GM21381 (cell line): Measurements from ENCODE around the gene PSME3.
A peak's percentile ranks its signal among the peaks of the same experiment; 100 is the strongest.

Source experiments
- ATAC-seq: cut with Tn5 transposase; IDR thresholded peaks from one replicate; pipeline ENCODE4 v1.9.1; 2021; ENCODE audit warnings: mild to moderate bottlenecking, moderate library complexity; ENCODE audit not compliant: unreplicated experiment

Gene PSME3, protein sequence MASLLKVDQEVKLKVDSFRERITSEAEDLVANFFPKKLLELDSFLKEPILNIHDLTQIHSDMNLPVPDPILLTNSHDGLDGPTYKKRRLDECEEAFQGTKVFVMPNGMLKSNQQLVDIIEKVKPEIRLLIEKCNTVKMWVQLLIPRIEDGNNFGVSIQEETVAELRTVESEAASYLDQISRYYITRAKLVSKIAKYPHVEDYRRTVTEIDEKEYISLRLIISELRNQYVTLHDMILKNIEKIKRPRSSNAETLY

DNA sequence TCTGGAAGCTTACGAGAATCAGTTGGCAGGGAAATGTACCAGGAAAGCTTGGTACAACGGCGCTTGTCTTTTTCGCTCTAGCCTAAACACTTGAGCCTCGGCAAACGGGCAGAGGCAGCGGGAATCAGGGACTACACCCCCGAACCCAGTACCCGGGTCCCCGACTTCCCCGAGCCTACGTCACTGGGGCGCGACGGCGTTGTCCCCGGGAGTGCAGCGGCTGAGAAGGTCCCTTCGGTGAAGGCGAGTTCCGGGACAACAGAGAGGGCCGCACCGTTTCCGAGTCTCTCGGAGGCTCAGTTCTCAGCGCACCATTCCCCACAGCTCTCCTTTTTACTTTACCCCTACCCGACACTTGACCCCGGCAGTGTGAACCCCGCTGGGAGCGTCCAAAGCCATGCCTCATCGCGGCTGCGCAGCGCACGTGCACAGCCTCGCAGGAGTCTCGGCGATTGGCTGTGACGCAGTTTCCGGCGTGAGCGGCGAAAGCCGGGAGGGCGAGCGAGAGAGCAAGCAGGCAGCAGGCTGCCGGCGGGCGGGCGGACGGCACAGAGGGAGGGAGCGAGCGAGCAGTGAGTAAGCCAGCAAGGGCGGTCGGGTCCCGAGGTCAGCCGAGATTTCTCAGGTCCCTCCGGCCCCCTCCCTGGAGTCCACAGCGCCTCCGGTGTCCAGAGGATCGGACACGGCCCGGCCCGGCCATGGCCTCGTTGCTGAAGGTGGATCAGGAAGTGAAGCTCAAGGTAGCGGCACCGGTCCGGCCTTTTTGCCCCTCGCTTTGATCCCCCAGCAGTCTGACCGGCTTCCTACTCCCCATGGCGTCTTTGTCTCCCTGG lies at the start of gene PSME3:
Gene PSME3 (plus strand): TSS at position 464 of the 833 bp plus-strand sequence. CDS start 235 bp downstream, at position 699.
- ATAC-seq: peak; percentile 82

DNA sequence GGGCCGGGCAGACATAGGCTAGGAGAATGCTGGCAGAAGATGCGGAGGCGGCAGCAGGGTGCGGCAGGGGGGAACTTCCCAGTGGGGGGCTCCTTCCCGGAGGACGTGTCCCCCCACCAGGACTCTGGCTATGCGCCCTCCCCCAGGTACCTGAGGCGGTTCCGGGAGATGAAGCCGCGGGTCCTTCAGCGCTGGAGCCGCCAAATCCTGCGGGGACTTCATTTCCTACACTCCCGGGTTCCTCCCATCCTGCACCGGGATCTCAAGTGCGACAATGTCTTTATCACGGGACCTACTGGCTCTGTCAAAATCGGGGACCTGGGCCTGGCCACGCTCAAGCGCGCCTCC lies 49.4 kb upstream of the PSME3 start:
- no peak for ATAC-seq

DNA sequence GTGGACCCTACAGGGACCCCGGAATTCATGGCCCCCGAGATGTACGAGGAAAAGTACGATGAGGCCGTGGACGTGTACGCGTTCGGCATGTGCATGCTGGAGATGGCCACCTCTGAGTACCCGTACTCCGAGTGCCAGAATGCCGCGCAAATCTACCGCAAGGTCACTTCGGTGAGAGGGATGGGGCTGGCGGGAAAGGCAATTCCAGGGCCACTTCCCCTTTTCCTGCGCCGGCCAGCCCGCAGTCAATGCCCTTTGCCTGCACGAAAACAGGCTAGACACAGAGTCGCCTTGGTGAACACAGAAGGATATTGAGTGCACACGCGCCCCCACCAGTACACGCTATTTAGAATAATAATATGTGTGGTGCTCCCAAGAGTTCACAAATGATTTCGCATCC lies 48.8 kb upstream of the PSME3 start:
- no peak for ATAC-seq

DNA sequence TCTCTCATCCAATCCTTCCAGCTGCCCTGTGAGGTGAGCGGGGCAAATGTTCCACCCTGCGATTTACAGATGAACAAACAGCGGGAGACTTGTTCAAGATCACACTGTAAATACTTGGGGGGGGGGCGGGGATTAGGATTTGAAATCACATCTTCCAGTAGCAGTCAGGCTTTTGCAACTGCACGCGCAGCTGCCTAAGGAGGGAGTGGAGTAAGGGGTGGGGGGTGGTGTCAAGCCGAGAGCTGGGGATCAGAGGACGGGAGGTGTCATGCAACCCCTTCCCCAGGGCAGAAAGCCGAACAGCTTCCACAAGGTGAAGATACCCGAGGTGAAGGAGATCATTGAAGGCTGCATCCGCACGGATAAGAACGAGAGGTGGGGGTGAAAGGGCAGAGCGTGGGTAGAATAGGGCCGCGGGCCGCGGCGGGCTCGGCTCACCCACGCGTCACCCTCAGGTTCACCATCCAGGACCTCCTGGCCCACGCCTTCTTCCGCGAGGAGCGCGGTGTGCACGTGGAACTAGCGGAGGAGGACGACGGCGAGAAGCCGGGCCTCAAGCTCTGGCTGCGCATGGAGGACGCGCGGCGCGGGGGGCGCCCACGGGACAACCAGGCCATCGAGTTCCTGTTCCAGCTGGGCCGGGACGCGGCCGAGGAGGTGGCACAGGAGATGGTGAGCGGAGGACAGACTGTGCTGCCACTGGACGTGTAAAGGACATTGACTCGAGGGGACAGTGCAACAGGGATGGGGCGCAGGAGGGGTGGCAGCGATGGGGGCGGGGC lies 48.2 kb upstream of the PSME3 start:
- ATAC-seq: no peak

DNA sequence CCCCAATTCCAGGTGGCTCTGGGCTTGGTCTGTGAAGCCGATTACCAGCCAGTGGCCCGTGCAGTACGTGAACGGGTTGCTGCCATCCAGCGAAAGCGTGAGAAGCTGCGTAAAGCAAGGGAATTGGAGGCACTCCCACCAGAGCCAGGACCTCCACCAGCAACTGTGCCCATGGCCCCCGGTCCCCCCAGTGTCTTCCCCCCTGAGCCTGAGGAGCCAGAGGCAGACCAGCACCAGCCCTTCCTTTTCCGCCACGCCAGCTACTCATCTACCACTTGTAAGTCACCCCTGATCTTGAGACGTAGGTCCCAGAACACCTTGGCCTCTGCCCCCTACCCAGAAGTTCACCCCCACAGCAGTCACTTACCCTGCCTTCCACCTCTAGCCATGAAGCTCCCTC lies 45.9 kb upstream of the PSME3 start:
- ATAC-seq: no peak

DNA sequence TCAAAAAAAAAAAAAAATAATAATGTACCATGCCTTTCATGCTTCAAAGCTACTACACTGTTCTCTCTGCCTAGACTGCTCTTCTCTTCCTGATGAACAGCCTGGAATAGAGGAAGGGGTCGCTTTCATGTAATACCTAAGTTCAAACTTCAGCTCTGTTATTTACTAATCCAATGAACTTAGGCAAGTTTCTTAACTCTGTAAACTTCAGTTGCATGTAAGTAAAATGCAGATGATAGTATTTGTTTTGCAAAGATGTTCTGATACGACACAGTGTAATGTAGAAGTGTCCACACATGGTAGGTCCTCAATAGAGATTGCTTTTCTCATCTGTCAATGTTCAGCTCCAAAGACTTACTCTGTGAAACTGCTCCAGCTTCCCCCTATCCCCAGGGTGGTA lies 41.2 kb upstream of the PSME3 start:
- ATAC-seq: no peak

DNA sequence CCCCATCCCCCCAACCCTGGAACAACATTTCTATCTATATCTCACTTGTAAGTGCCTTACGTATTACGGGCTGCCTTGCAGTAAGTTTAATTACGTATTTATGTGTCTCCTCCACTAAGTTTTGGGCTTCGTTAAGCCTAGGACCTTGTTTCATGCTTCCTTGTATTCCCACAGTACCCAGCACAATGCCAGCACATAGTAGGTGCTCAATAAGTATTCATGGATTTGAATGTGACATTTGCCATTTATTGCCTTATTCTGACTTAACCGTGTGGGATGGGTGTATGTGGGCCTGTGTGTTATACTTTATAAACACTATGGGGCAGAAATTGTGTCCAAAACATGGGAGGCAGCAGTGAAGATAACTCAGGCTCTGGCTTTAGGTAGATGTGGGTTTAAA lies 40.7 kb upstream of the PSME3 start:
- ATAC-seq: no peak

DNA sequence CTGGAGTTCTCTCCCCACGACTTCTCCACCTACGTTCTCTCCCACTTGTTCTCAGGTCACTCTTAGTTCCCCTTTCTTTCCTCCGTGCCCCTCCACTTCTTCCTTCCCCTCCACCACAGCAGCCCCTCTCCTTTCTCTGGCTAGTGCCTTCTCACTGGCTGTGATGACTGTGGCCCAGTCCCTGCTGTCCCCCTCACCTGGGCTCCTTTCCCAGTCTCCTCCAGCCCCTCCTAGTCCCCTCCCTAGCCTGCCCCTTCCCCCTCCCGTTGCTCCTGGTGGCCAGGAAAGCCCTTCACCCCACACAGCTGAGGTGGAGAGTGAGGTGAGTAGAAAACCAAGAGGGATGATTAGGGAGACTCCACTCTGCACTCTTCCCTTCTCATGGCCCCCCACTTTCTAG lies 38.1 kb upstream of the PSME3 start:
- ATAC-seq: no peak

DNA sequence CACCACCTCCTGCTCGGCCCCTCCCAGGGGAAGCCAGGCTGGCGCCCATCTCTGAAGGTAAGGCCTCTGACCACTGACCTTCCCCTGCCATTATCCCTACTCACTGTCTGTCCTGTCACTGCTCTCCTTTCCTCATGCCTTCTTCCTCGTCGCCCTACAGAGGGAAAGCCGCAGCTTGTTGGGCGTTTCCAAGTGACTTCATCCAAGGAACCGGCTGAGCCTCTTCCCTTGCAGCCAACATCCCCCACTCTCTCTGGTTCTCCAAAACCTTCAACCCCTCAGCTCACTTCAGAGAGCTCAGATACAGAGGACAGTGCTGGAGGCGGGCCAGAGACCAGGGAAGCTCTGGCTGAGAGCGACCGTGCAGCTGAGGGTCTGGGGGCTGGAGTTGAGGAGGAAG lies 37.7 kb upstream of the PSME3 start:
- no peak for ATAC-seq

DNA sequence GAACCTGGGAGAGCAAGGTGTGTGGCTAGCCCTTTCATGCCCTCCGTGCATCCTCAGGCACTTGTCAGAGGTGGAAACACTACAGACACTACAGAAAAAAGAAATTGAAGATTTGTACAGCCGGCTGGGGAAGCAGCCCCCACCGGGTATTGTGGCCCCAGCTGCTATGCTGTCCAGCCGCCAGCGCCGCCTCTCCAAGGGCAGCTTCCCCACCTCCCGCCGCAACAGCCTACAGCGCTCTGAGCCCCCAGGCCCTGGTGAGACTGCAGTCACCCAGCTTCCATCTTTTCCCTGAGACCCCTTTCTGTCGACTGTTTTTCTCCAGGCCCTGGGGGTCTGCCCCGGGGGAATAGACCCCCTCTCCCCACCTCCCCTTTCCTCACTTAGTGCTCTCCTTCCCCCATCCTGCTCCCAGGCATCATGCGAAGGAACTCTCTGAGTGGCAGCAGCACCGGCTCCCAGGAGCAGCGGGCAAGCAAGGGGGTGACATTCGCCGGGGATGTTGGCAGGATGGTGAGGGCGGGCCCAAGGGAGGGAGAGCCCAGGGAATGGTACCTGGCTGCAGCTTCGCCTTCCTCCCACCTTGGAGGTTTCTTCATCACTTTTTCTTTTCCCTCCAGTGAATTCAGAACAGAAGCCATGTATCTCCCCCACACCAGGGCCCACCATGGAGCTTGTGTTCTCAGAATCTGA lies 37.0 kb upstream of the PSME3 start:
- no peak for ATAC-seq

DNA sequence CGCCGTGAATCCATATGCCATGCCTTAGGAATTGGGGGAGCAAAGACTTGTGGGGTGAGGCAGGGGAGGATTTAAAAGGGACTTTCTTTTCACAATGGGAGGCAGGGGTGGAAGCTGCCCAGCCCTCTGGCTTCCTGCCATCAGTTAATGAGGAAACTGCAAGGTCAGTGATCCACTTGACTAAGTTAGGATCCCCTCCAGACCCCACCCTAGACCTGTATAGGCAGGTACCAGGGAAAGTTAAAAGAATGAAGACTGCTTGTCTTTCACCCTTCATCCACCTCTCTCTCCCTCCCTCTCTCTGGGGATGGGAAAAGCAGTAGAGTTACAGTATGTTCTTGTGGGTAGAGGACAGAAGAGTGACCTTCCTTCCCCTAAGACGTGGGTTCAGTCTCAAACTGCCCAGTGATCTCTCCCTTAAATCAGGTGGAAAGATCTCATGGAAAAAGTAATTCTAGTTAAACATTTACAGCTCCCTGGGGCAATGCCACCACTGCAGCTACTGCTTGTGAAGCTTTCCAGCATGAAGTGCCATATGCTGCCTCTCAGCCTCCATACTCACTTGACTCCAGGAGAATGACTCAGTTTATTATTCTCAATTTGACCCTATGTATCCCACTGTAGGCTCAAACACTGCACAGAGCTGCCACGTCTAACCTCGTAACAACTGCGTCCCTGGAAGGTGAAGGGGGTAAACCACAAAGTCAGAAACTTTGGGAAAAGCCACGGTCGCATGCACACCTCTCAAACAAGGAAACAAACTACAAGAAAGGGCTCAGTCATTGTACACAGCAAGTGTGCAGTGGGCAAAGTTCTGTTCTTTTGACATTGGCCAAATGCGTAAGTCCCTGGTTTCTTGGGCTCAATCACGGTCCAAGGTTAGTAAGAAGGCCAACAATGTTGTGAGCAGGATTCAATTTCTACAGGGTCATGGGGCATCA lies 35.9 kb upstream of the PSME3 start:
- no peak for ATAC-seq

DNA sequence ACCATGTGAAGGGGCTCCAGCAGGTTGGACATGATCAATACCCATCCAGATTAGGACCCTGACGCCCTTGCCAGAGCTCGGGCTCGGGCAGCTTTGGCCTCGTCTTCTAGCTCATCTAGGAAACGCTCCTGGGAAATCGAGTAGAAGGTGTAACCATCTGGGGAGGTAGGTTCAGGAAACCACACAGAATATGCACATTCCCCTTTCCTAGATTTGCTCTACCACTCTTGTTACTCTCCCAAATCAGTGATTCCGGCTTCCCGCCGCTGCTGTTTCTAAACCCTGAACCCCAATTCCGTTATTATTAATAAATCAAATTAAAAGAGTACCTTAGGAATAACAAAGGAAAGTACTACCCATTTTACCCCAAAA lies 35.2 kb upstream of the PSME3 start:
- ATAC-seq: no peak

DNA sequence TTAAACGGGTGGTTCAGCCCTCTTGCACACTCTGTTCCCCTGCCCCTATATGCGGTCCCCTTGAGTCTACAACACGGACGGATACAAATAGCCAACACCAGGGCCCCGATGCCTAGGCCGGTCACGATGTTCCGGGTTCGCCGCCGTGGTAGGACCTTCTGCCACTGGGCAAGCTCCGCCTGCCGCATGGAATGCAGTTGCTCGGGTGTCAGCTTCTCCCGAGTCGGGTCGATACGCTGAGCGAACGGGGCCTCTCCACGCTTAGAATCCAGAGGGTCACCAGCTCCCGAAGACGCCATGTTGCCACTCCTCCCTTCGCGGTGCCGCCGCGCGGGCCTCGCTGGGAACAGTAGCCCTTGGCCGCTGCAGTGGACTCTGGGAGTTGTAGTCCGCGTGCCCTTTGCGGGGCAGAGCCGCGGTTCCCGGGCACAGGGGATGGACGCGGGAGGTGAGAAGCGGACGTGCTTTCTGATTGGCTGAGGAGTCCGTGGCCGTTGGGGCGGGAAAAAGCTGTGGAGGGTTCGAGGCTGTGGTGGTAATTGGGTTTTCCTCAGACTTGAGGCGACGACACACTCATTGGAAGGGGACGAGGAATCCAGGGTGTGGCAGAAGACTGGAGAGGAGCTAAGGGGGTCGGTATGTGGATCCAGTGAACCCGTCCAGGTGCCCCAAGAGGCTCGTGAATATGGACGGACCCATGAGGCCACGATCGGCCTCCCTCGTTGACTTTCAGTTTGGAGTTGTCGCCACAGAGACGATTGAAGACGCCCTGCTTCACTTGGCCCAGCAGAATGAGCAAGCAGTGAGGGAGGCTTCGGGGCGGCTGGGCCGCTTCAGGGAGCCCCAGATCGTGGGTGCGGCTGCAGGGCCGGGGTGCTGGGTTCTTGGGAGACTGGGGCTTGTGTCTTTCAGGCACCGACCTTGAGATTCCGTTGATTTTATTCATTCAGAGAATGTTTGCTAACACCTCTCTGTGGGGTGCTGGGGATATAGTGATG lies 34.5 kb upstream of the PSME3 start, which contains the start of the genes CNTD1 and COA3:
Gene CNTD1 (plus strand): TSS at position 479 of the 998 bp plus-strand sequence. CDS start 207 bp downstream, at position 686.
Gene COA3 (minus strand): TSS at position 322 of the 998 bp plus-strand sequence. CDS start 23 bp downstream, at position 299.
- peak; percentile 88 for ATAC-seq

DNA sequence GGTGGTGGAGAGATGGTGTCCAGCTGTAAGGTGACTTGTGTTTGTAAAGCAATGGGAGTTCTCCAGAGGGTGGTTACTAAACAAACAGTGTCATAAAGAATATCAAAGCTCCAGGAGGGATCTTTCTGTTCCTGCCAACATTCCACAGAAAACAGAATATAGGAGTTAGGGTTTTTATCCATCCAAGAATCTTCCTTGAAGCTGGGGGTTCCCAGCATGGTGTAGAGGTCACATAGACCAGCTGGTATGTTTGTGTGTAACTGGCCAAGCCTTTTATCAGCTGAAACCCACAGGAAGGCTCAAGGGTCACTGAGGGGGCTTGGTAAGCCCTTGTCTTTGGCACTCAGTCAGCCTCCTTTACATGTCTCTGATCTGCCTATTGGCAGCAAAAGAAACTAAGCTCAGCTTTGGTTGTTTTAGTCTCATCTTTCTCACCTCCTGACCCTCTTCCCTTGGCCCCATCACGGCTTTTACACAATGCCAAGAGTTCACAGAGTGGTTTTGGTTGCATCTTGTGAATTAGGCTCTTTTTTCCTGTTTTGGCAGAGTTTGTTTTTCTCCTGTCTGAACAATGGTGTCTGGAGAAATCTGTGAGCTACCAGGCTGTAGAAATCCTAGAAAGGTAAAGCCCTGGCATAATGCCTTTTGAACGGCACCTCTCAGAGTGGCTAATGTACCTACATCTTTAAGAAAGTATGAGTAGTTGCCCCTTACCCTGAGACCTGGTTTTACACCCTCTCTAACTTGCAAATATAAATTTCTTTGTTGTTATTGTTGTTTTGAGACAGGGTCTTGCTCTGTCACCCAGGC lies 29.9 kb upstream of the PSME3 start:
- ATAC-seq: no peak

DNA sequence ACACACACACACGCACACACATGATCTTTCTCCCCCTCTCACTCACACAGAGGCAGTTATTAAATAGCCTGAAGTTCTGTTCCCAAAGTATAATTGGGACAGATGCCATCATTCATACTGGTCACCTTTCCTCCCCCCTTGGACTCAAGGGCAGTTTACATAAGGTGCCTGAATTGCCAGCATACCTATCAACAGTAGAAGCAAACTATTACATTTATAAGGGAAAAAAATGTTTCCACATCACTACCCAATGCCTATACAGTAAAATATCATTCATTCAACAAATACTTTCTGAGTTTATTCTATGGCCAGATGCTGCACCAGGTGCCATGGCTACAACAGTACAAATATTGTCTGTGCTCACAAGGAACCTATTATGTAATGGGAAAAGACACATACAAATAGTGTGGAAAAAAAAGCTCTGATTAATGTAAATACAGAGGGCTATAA lies 28.3 kb upstream of the PSME3 start:
- ATAC-seq: no peak

DNA sequence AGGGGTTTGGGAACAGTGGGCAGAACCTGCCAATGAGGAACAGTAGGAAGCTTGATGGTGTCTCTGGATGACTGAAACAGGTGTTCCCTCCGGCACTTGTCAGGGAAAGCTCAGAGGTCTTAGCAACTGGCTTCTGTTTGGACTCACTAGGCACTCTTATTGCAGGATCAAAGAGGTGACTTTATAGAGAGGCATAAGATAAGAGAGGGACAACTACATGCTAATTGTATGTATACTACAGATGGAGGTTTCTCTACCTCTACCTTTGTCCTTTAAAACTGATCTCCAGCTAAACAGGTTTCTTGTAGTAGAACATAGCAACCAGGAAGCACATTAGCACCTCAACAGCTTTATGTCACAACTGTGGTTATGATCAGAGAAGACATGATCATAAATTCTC lies 26.9 kb upstream of the PSME3 start:
- ATAC-seq: no peak

DNA sequence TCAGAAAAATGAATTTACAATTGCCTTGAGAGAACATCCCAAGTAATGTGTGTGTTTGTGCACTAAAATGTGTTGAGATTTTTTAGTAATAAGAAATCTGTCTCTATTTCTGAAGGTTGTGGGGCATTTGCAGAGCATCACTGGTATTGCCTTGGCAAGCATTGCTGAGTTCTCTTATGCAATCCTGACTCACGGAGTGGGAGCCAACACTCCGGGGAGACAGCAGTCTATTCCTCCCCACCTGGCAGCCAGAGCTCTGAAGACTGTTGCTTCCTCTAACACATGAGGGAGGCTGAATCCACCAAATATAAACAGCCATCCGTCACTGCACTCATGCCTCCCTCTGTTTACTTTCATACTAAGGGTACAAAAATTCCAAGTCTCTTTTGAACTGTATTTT lies 23.9 kb upstream of the PSME3 start:
- no peak for ATAC-seq
